ENCODE measurements around the gene MIP.
"Not testable (repeated sequence)": the region's sequence is repeated elsewhere in the genome, so short reads cannot be mapped to it uniquely, and the experiment has no call there.

Gene MIP

GRCh38 chr12:56462565-56462964, 8.1 kb upstream of the MIP start:
- no peak for DNase-seq

GRCh38 chr12:56461235-56462159, 7.0 kb upstream of the MIP start:
- DNase-seq = no peak

- DNase-seq = no peak
Measured at GRCh38 chr12:56457817-56458216, 3.4 kb upstream of the MIP start.

- DNase-seq = no peak
Measured at GRCh38 chr12:56451147-56451546, 3.3 kb downstream of the MIP start.

- DNase-seq = no peak
Measured at GRCh38 chr12:56450241-56450640, 4.2 kb downstream of the MIP start.

GRCh38 chr12:56449622-56449984, 4.9 kb downstream of the MIP start:
- DNase-seq = no peak

- peak; percentile 85 for DNase-seq
Measured at GRCh38 chr12:56448860-56449621, 5.4 kb downstream of the MIP start, which contains the start of gene TIMELESS. TIMELESS (minus strand) TSS chr12:56449426; CDS start chr12:56434170, 15,256 bp downstream.

GRCh38 chr12:56443208-56443607, 11.2 kb downstream of the MIP start:
- not testable (repeated sequence) for DNase-seq

- DNase-seq = no peak
Measured at GRCh38 chr12:56437430-56438176, 16.9 kb downstream of the MIP start.

GRCh38 chr12:56434828-56435227, 19.6 kb downstream of the MIP start:
- DNase-seq = no peak

GRCh38 chr12:56431850-56432249, 22.6 kb downstream of the MIP start:
- no peak for DNase-seq

- no peak for DNase-seq
Measured at GRCh38 chr12:56431288-56431687, 23.2 kb downstream of the MIP start.

- no peak for DNase-seq
Measured at GRCh38 chr12:56425940-56426438, 28.5 kb downstream of the MIP start.

- no peak for DNase-seq
Measured at GRCh38 chr12:56425193-56425592, 29.3 kb downstream of the MIP start.

GRCh38 chr12:56420411-56420810, 34.0 kb downstream of the MIP start:
- DNase-seq = no peak

GRCh38 chr12:56417739-56418138, 36.7 kb downstream of the MIP start:
- DNase-seq = no peak

GRCh38 chr12:56414401-56414800, 40.1 kb downstream of the MIP start:
- no peak for DNase-seq

GRCh38 chr12:56413392-56413791, 41.1 kb downstream of the MIP start:
- no peak for DNase-seq

GRCh38 chr12:56411781-56412639, 42.4 kb downstream of the MIP start:
- no peak for DNase-seq

GRCh38 chr12:56410768-56411167, 43.7 kb downstream of the MIP start:
- no peak for DNase-seq

GRCh38 chr12:56408799-56409417, 45.5 kb downstream of the MIP start:
- no peak for DNase-seq

- not testable (repeated sequence) for DNase-seq
Measured at GRCh38 chr12:56404227-56404626, 50.2 kb downstream of the MIP start.

Measured in CD4-positive, alpha-beta T cell treated with Interleukin-21 for 1 hour (primary cell).